ENCODE data around the gene ARHGEF7. TPM values are rescaled to one million over a fixed set of nuclear protein-coding genes. Genes with fewer than 3 reads are reported as not detected.

ARHGEF7 gene
- total RNA-seq, 2 experiments from 2014 or later: 39.5 to 51.3 TPM

- peaks cover 68% of the 10 kb centered on the region for H3K36me3 ChIP-seq (ENCODE audit: insufficient read depth, low read length)
- H3K79me2 ChIP-seq (ENCODE audit: insufficient read depth, low read depth, low read length): peaks cover 35% of the 10 kb centered on the region; the same call in 1 of the 2 replicates
- H3K27ac ChIP-seq (ENCODE audit: low read depth, low read length, poor library complexity, severe bottlenecking): no peak overlapping the region
- H3K9me2 ChIP-seq (ENCODE audit: insufficient read depth, low read length): no peaks in the 10 kb centered on the region
- no peak overlapping the region for H3K4me2 ChIP-seq (ENCODE audit: low read length)
- no peaks in the 10 kb centered on the region; the same call in 1 of the 2 replicates for H4K20me1 ChIP-seq (ENCODE audit: insufficient read depth, low read length)
- no peak overlapping the region for H3K4me3 ChIP-seq (ENCODE audit: low read depth, low read length, poor library complexity, severe bottlenecking)
- no peaks in the 10 kb centered on the region for H3K9me3 ChIP-seq (ENCODE audit: low read length)
- CTCF ChIA-PET (ENCODE audit: unreplicated experiment): no interaction called here
- H2AFZ ChIP-seq (ENCODE audit: low read length): no peak overlapping the region
- POLR2A ChIA-PET: no interaction called here
- no TSS peak for BruUV-seq (replicated peaks)
- intact Hi-C loops (cut with micrococcal nuclease; ENCODE audit: unreplicated experiment): no loop called here
- DNase-seq (ENCODE audit: low spot score): no peak
- no peak for TF ChIP-seq EZH2phosphoT487 (IDR thresholded peaks at IDR 0.05; ENCODE audit: borderline replicate concordance, low read depth, low read length)
- TF ChIP-seq CTCF (conservative IDR thresholded peaks at IDR 0.05; ENCODE audit: low read length): no peak
- no peaks in the 10 kb centered on the region for H3K4me1 ChIP-seq (ENCODE audit: insufficient read depth, low read length, poor library complexity, severe bottlenecking)
Observed at GRCh38 chr13:111227405-111227804, 112.3 kb downstream of the ARHGEF7 start.

- H3K9me2 ChIP-seq (ENCODE audit: insufficient read depth, low read length): no peaks in the 10 kb centered on the region
- no peaks in the 10 kb centered on the region for H3K9me3 ChIP-seq (ENCODE audit: low read length)
- no TSS peak for BruUV-seq (replicated peaks)
- H3K36me3 ChIP-seq (ENCODE audit: insufficient read depth, low read length): peaks cover 73% of the 10 kb centered on the region
- H3K27ac ChIP-seq (ENCODE audit: low read depth, low read length, poor library complexity, severe bottlenecking): no peak overlapping the region
- ChIA-PET POLR2A (no interaction called here), CTCF (ENCODE audit: unreplicated experiment) (no interaction called here)
- H2AFZ ChIP-seq (ENCODE audit: low read length): no peak overlapping the region
- H3K4me2 ChIP-seq (ENCODE audit: low read length): no peak overlapping the region
- intact Hi-C loops (cut with micrococcal nuclease; ENCODE audit: unreplicated experiment): no loop called here
- TF ChIP-seq EZH2phosphoT487 (IDR thresholded peaks at IDR 0.05; ENCODE audit: borderline replicate concordance, low read depth, low read length): no peak
- TF ChIP-seq CTCF (conservative IDR thresholded peaks at IDR 0.05; ENCODE audit: low read length): no peak
- no peaks in the 10 kb centered on the region for H3K4me1 ChIP-seq (ENCODE audit: insufficient read depth, low read length, poor library complexity, severe bottlenecking)
- H3K79me2 ChIP-seq (ENCODE audit: insufficient read depth, low read depth, low read length): peaks cover 27% of the 10 kb centered on the region; the same call in 1 of the 2 replicates
- no peak for DNase-seq (ENCODE audit: low spot score)
- H4K20me1 ChIP-seq (ENCODE audit: insufficient read depth, low read length): no peaks in the 10 kb centered on the region; the same call in 1 of the 2 replicates
- H3K4me3 ChIP-seq (ENCODE audit: low read depth, low read length, poor library complexity, severe bottlenecking): no peak overlapping the region
Observed at GRCh38 chr13:111228262-111229144, 113.4 kb downstream of the ARHGEF7 start.

- H3K36me3 ChIP-seq (ENCODE audit: insufficient read depth, low read length): peaks cover 78% of the 10 kb centered on the region
- no peaks in the 10 kb centered on the region; the same call in 1 of the 2 replicates for H4K20me1 ChIP-seq (ENCODE audit: insufficient read depth, low read length)
- no peak overlapping the region for H3K4me2 ChIP-seq (ENCODE audit: low read length)
- no peaks in the 10 kb centered on the region for H3K9me3 ChIP-seq (ENCODE audit: low read length)
- no peak overlapping the region for H2AFZ ChIP-seq (ENCODE audit: low read length)
- no TSS peak for BruUV-seq (replicated peaks)
- POLR2A ChIA-PET: interaction anchor here (0.7 kb wide), 1 partner anchor 50 kb away, joined by 3 read pairs; no protein-coding TSS in a partner anchor
- no peaks in the 10 kb centered on the region for H3K4me1 ChIP-seq (ENCODE audit: insufficient read depth, low read length, poor library complexity, severe bottlenecking)
- H3K27ac ChIP-seq (ENCODE audit: low read depth, low read length, poor library complexity, severe bottlenecking): no peak overlapping the region
- no peak for TF ChIP-seq EZH2phosphoT487 (IDR thresholded peaks at IDR 0.05; ENCODE audit: borderline replicate concordance, low read depth, low read length)
- no peak for TF ChIP-seq CTCF (conservative IDR thresholded peaks at IDR 0.05; ENCODE audit: low read length)
- DNase-seq (ENCODE audit: low spot score): no peak
- H3K79me2 ChIP-seq (ENCODE audit: insufficient read depth, low read depth, low read length): peaks cover 12% of the 10 kb centered on the region; the same call in 1 of the 2 replicates
- H3K4me3 ChIP-seq (ENCODE audit: low read depth, low read length, poor library complexity, severe bottlenecking): no peak overlapping the region
- H3K9me2 ChIP-seq (ENCODE audit: insufficient read depth, low read length): no peaks in the 10 kb centered on the region
- CTCF ChIA-PET (ENCODE audit: unreplicated experiment): no interaction called here
- intact Hi-C loops (cut with micrococcal nuclease; ENCODE audit: unreplicated experiment): no loop called here
Observed at GRCh38 chr13:111230385-111230930, 115.3 kb downstream of the ARHGEF7 start.
